ENCODE results near the gene PAX3.

Gene PAX3

GRCh38 chr2:222217712-222218111 lies 81.1 kb downstream of the PAX3 start:
- peaks cover 62% of the 10 kb centered on the region for H3K27me3 Mint-ChIP-seq (ENCODE audit: low read depth)
- no peak for TF ChIP-seq CTCF (IDR thresholded peaks at IDR 0.05; ENCODE audit: unreplicated experiment in 3 of 3)
- no peaks in the 10 kb centered on the region for H3K9me3 Mint-ChIP-seq
- H3K36me3 Mint-ChIP-seq (ENCODE audit: low read depth) = peaks cover 22% of the 10 kb centered on the region
- H3K27ac Mint-ChIP-seq = no peak overlapping the region
- H3K4me1 Mint-ChIP-seq = peaks cover 31% of the 10 kb centered on the region
- no peak overlapping the region for H3K4me3 Mint-ChIP-seq

- TF ChIP-seq CTCF (IDR thresholded peaks at IDR 0.05; ENCODE audit: unreplicated experiment in 3 of 3) = no peak
- Mint-ChIP-seq H3K36me3 (ENCODE audit: low read depth) (peaks cover 15% of the 10 kb centered on the region), H3K4me1 (peaks cover 33% of the 10 kb centered on the region), H3K4me3 (no peak overlapping the region), H3K9me3 (no peaks in the 10 kb centered on the region), H3K27ac (peak overlapping the region in 1 of 3 experiments; percentile 34), H3K27me3 (ENCODE audit: low read depth) (peaks cover 64% of the 10 kb centered on the region)
Observed at GRCh38 chr2:222214885-222215284, 83.9 kb downstream of the PAX3 start.

- no peaks in the 10 kb centered on the region for H3K9me3 Mint-ChIP-seq
- TF ChIP-seq CTCF (IDR thresholded peaks at IDR 0.05; ENCODE audit: unreplicated experiment in 3 of 3) = no peak
- peaks cover 28% of the 10 kb centered on the region for H3K4me1 Mint-ChIP-seq
- H3K27me3 Mint-ChIP-seq (ENCODE audit: low read depth) = peaks cover 57% of the 10 kb centered on the region
- H3K36me3 Mint-ChIP-seq (ENCODE audit: low read depth) = peaks cover 14% of the 10 kb centered on the region
- H3K27ac Mint-ChIP-seq = no peak overlapping the region
- no peak overlapping the region for H3K4me3 Mint-ChIP-seq
Observed at GRCh38 chr2:222213049-222213448, 85.7 kb downstream of the PAX3 start.

GRCh38 chr2:222212571-222212970 lies 86.2 kb downstream of the PAX3 start:
- H3K27ac Mint-ChIP-seq = no peak overlapping the region
- H3K36me3 Mint-ChIP-seq (ENCODE audit: low read depth) = peaks cover 14% of the 10 kb centered on the region
- no peak for TF ChIP-seq CTCF (IDR thresholded peaks at IDR 0.05; ENCODE audit: unreplicated experiment in 3 of 3)
- H3K9me3 Mint-ChIP-seq = no peaks in the 10 kb centered on the region
- H3K4me1 Mint-ChIP-seq = peaks cover 25% of the 10 kb centered on the region
- no peak overlapping the region for H3K4me3 Mint-ChIP-seq
- peaks cover 53% of the 10 kb centered on the region for H3K27me3 Mint-ChIP-seq (ENCODE audit: low read depth)

GRCh38 chr2:222208010-222208690 lies 90.6 kb downstream of the PAX3 start:
- TF ChIP-seq CTCF (IDR thresholded peaks at IDR 0.05; ENCODE audit: unreplicated experiment in 3 of 3) = no peak
- H3K4me1 Mint-ChIP-seq = peaks cover 15% of the 10 kb centered on the region
- H3K4me3 Mint-ChIP-seq = no peak overlapping the region
- H3K27me3 Mint-ChIP-seq (ENCODE audit: low read depth) = peaks cover 62% of the 10 kb centered on the region
- no peaks in the 10 kb centered on the region for H3K9me3 Mint-ChIP-seq
- peaks cover 3% of the 10 kb centered on the region for H3K36me3 Mint-ChIP-seq (ENCODE audit: low read depth)
- H3K27ac Mint-ChIP-seq = no peak overlapping the region

- peaks cover 58% of the 10 kb centered on the region for H3K27me3 Mint-ChIP-seq (ENCODE audit: low read depth)
- no peak overlapping the region for H3K27ac Mint-ChIP-seq
- peaks cover 11% of the 10 kb centered on the region for H3K4me1 Mint-ChIP-seq
- no peak overlapping the region for H3K4me3 Mint-ChIP-seq
- peaks cover 4% of the 10 kb centered on the region for H3K36me3 Mint-ChIP-seq (ENCODE audit: low read depth)
- TF ChIP-seq CTCF (IDR thresholded peaks at IDR 0.05; ENCODE audit: unreplicated experiment in 3 of 3) = no peak
- no peaks in the 10 kb centered on the region for H3K9me3 Mint-ChIP-seq
Observed at GRCh38 chr2:222205136-222205535, 93.7 kb downstream of the PAX3 start.

Measured in nephron (organoid).